ENCODE data around the gene LST1.

Gene LST1

GRCh38 chr6:31620586-31621319 lies 34.7 kb downstream of the LST1 start, which contains the start of gene PRRC2A:
Gene PRRC2A (plus strand): TSS chr6:31620715. CDS start chr6:31622790, 2,075 bp downstream.
- peak; percentile 83 for DNase-seq (ENCODE audit: low spot score)

- DNase-seq (ENCODE audit: low spot score) = no peak
Observed at GRCh38 chr6:31621320-31621939, 35.4 kb downstream of the LST1 start.

- peak; percentile 29 for DNase-seq (ENCODE audit: low spot score)
Observed at GRCh38 chr6:31621991-31622390, 35.9 kb downstream of the LST1 start.

GRCh38 chr6:31622684-31623091 lies 36.6 kb downstream of the LST1 start:
- DNase-seq (ENCODE audit: low spot score) = no peak

DNA sequence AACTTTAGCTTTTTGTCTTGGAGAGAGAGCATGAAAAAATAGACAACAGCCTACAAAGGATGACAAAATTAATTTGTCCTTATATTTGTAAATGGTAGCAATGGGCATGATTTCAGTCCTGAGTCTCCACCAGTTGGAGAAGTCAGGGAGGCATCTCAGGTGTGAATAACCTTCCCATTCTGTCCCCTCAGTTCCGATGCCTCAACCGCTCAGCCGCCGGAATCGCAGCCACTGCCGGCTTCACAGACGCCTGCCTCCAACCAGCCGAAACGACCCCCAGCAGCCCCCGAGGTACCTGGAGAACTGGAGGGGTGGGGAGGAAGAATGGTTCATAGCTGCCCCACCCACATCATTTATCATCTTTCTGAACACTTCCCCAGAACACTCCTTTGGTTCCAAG lies 38.0 kb downstream of the LST1 start:
- no peak for DNase-seq (ENCODE audit: low spot score)

GRCh38 chr6:31626952-31627351 lies 40.9 kb downstream of the LST1 start:
- DNase-seq (ENCODE audit: low spot score) = no peak

DNA sequence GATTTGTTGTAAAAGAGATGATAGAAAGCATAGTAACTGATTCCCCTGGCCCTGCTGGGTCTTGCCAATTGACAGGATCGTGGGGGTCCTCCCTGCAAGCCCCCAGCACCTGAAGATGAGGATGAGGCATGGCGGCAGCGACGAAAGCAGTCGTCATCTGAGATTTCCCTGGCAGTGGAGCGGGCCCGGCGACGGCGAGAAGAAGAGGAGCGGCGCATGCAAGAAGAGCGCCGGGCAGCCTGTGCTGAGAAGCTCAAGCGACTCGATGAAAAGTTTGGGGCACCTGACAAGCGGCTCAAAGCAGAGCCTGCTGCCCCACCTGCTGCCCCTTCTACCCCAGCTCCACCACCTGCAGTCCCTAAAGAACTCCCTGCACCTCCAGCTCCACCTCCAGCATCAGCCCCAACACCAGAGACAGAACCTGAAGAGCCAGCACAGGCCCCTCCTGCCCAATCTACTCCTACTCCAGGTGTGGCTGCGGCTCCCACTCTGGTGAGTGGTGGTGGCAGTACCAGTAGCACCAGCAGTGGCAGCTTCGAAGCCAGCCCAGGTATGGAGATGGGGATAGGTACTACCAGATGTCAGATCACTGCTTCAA lies 41.7 kb downstream of the LST1 start:
- no peak for DNase-seq (ENCODE audit: low spot score)

DNA sequence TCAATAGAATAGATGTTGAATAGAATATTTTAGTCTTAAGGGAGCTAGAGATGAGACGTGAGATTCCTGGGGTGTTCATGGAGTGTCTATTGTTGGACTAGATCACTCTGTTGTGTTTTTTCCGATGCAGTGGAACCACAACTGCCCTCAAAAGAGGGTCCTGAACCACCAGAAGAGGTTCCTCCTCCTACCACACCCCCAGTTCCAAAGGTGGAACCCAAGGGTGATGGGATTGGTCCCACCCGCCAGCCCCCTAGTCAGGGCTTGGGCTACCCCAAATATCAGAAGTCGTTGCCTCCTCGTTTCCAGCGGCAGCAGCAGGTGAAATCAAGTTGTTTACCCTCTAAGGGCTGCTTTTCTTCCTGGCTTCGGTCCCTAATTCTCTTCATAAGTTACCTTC lies 42.9 kb downstream of the LST1 start:
- no peak for DNase-seq (ENCODE audit: low spot score)

DNA sequence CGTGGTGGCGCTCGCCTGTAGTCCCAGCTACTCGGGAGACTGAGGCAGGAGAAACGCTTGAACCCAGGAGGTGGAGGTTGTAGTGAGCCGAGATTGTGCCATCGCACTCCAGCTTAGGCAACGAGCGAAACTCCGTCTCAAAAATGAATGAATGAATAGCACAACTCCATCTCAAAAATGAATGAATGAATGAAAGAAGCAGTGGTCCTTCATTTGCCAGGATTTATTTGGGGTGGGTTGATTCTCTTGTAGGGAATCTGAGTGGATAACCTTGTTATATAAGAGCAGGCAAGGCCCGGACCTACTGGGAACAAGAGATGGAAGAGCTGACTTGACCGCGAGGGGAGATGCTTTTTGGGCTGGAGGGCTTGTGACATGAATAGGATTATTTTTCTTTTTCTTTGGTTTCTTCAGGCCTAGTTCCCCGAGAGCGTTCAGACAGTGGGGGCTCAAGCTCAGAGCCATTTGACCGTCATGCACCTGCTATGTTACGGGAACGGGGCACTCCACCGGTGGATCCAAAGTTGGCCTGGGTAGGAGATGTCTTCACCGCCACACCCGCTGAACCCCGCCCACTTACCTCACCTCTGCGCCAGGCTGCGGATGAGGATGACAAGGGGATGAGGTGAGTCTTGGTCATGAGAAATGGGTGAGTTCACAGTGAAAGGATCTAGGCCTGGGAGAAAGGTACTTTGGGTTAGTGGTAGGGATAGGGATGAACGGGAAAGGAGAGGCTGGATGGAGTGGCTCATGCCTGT lies 44.3 kb downstream of the LST1 start:
- DNase-seq (ENCODE audit: low spot score) = no peak

DNA sequence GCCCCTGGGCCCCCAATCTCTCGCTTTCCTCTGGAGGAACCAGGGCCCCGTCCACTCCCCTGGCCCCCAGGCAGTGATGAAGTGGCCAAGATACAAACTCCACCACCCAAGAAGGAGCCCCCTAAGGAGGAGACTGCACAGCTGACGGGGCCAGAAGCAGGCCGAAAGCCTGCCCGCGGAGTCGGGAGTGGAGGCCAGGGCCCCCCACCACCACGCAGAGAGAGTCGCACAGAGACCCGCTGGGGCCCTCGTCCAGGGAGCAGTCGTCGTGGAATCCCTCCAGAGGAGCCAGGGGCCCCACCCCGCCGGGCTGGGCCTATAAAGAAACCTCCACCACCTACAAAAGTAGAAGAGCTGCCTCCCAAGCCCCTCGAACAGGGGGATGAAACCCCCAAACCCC lies 45.1 kb downstream of the LST1 start:
- DNase-seq (ENCODE audit: low spot score) = no peak

GRCh38 chr6:31631681-31632278 lies 45.7 kb downstream of the LST1 start:
- no peak for DNase-seq (ENCODE audit: low spot score)

- no peak for DNase-seq (ENCODE audit: low spot score)
Observed at GRCh38 chr6:31632279-31632946, 46.3 kb downstream of the LST1 start.

DNA sequence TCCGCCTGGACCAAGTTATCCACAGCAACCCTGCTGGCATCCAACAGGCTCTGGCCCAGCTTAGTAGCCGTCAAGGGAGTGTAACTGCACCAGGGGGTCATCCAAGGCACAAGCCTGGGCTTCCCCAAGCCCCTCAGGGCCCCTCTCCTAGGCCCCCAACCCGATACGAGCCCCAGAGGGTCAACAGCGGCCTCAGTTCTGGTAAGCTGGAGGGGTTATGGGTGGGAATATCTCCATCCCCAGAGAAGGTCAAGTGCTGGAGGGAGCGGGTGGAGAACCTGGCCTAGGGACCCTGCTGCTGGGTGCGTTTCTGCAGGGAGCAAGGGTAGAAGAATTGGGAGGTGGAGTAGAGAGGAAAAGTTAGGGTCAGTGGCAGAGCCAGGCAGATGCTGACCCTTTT lies 47.4 kb downstream of the LST1 start:
- no peak for DNase-seq (ENCODE audit: low spot score)

DNA sequence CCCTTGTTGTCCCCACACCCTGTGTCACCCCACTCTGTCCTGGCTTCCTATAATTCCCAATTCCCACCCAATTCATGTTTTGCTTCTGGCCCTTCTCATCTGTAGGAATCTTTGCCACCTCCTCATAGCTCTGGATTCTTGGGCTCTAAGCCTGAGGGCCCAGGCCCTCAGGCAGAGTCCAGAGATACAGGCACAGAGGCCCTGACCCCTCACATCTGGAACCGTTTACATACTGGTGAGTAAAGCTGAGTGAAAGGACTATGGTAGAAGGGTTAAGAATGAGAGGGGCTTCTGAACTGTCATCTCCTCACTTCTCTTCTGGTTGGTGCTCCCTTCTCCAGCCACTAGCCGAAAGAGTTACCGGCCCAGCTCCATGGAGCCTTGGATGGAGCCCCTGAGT lies 48.1 kb downstream of the LST1 start:
- DNase-seq (ENCODE audit: low spot score) = no peak

GRCh38 chr6:31634969-31635575 lies 49.0 kb downstream of the LST1 start:
- DNase-seq (ENCODE audit: low spot score) = no peak

- DNase-seq (ENCODE audit: low spot score) = no peak
Observed at GRCh38 chr6:31636698-31637596, 50.9 kb downstream of the LST1 start.
